Stimulated activated CD4-positive, alpha-beta T cell treated with anti-CD3 and anti-CD28 coated beads, Interleukin-4, amount 100 ng/mL, for 24 hours (primary cell): ENCODE data around the gene SPINT3.

Experiments used
- DNase-seq: peaks from one replicate; pipeline ENCODE4 v3.0.0-alpha.2; 2020

The SPINT3 gene

GRCh38 chr20:45515147-45515913 lies at the start of gene SPINT3:
Gene SPINT3, minus strand, starts transcription at chr20:45515622. Its CDS starts 14 bp downstream, at chr20:45515608.
- no peak for DNase-seq

- DNase-seq = no peak
Measured at GRCh38 chr20:45564760-45565276, 49.4 kb upstream of the SPINT3 start.

- no peak for DNase-seq
Measured at GRCh38 chr20:45555198-45555597, 39.8 kb upstream of the SPINT3 start.

- no peak for DNase-seq
Measured at GRCh38 chr20:45552456-45552855, 37.0 kb upstream of the SPINT3 start.

GRCh38 chr20:45550765-45551164 lies 35.3 kb upstream of the SPINT3 start:
- DNase-seq = no peak

- DNase-seq = no peak
Measured at GRCh38 chr20:45548410-45548809, 33.0 kb upstream of the SPINT3 start.

GRCh38 chr20:45547206-45547770 lies 31.9 kb upstream of the SPINT3 start, which contains the start of gene EPPIN:
Gene EPPIN, minus strand, starts transcription at chr20:45547401. Its CDS starts 44 bp downstream, at chr20:45547357.
- DNase-seq = no peak

GRCh38 chr20:45545754-45546453 lies 30.5 kb upstream of the SPINT3 start:
- DNase-seq = no peak

- no peak for DNase-seq
Measured at GRCh38 chr20:45545351-45545750, 29.9 kb upstream of the SPINT3 start.

GRCh38 chr20:45539382-45539781 lies 24.0 kb upstream of the SPINT3 start, which contains the start of gene WFDC6:
Gene WFDC6, minus strand, starts transcription at chr20:45539482. Its CDS starts 75 bp downstream, at chr20:45539407.
- DNase-seq = no peak

- DNase-seq = no peak
Measured at GRCh38 chr20:45538209-45538799, 22.9 kb upstream of the SPINT3 start.

- no peak for DNase-seq
Measured at GRCh38 chr20:45527294-45527693, 11.9 kb upstream of the SPINT3 start.

GRCh38 chr20:45523821-45524220 lies 8.4 kb upstream of the SPINT3 start:
- no peak for DNase-seq

- DNase-seq = no peak
Measured at GRCh38 chr20:45518282-45518681, 2.9 kb upstream of the SPINT3 start.

- no peak for DNase-seq
Measured at GRCh38 chr20:45510242-45510862, 5.1 kb downstream of the SPINT3 start.

- DNase-seq = no peak
Measured at GRCh38 chr20:45509091-45509490, 6.3 kb downstream of the SPINT3 start.

- DNase-seq = no peak
Measured at GRCh38 chr20:45508068-45508886, 7.1 kb downstream of the SPINT3 start.

GRCh38 chr20:45507011-45507820 lies 8.2 kb downstream of the SPINT3 start:
- DNase-seq = no peak

GRCh38 chr20:45506398-45506797 lies 9.0 kb downstream of the SPINT3 start:
- no peak for DNase-seq

GRCh38 chr20:45503403-45503802 lies 12.0 kb downstream of the SPINT3 start:
- no peak for DNase-seq

- no peak for DNase-seq
Measured at GRCh38 chr20:45502561-45502960, 12.9 kb downstream of the SPINT3 start.
